GM12872 (cell line): ENCODE data around the gene PDE8B.

ENCODE experiments used
- CTCF ChIP-seq: IDR thresholded peaks from 3 replicates; pipeline ENCODE4 v1.5.1; 2011; ENCODE audit warnings: low read depth, mild to moderate bottlenecking, low read length, moderate library complexity; ENCODE audit not compliant: insufficient read depth

The PDE8B gene

GRCh38 chr5:77255617-77256016 lies 45.1 kb downstream of the PDE8B start:
- no peak for TF ChIP-seq CTCF

GRCh38 chr5:77256406-77256805 lies 45.9 kb downstream of the PDE8B start:
- no peak for TF ChIP-seq CTCF

GRCh38 chr5:77258652-77259051 lies 48.2 kb downstream of the PDE8B start:
- no peak for TF ChIP-seq CTCF

GRCh38 chr5:77259476-77259875 lies 49.0 kb downstream of the PDE8B start:
- TF ChIP-seq CTCF = no peak

- no peak for TF ChIP-seq CTCF
These were observed 52.2 kb downstream of the PDE8B start for GRCh38 chr5:77262697-77263096.

- no peak for TF ChIP-seq CTCF
These were observed 55.8 kb downstream of the PDE8B start for GRCh38 chr5:77266291-77266690.

GRCh38 chr5:77267496-77267895 lies 57.0 kb downstream of the PDE8B start:
- TF ChIP-seq CTCF = no peak

GRCh38 chr5:77272206-77272605 lies 61.7 kb downstream of the PDE8B start:
- TF ChIP-seq CTCF = no peak
